Activated T-cell treated with anti-CD3 and anti-CD28 coated beads, Interleukin-2, amount 50 U/mL, for 24 hours (primary cell): ENCODE results near the gene CCDC149.

Experiments
- DNase-seq: peaks from one replicate; pipeline ENCODE4 v3.0.0-alpha.2; 2020
- H3K27ac Mint-ChIP-seq: 2 replicates; pipeline ENCODE4 v1.8.0; 2020; ENCODE audit warnings: mild to moderate bottlenecking, mixed read lengths
- H3K27me3 Mint-ChIP-seq: 2 replicates; pipeline ENCODE4 v1.8.0; 2020; ENCODE audit warnings: mixed read lengths
- H3K36me3 Mint-ChIP-seq: 2 replicates; pipeline ENCODE4 v1.8.0; 2020; ENCODE audit warnings: low read depth, mixed read lengths
- H3K4me1 Mint-ChIP-seq: 2 replicates; pipeline ENCODE4 v1.8.0; 2020; ENCODE audit warnings: low read depth, mixed read lengths
- H3K4me3 Mint-ChIP-seq: 2 replicates; pipeline ENCODE4 v1.8.0; 2020; ENCODE audit warnings: mild to moderate bottlenecking, moderate library complexity, mixed read lengths
- H3K9me3 Mint-ChIP-seq: 2 replicates; pipeline ENCODE4 v1.8.0; 2020; ENCODE audit warnings: mixed read lengths

CCDC149 gene

DNA sequence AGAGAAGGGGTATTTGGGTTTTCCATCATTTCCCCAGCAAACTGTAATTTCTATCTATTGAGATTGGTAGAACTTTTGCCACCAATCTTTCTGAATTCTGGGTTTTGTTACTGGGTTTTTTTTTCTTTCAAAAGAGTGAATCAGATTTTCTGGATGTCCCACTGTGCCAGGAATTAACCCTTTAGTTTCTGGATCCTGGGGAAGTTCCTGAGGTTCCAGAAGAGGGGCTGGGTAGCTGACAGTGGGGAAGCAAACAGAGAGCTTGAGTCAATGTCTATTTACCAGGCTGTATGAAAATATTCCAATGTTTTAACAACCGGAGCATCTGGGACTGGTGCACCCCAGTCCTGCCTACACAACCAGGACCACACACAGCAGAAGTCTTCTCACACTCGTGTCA is 143.3 kb downstream of the CCDC149 start:
- Mint-ChIP-seq H3K4me1 (peaks cover 7% of the 10 kb centered on the region), H3K4me3 (no peak overlapping the region), H3K27ac (no peak overlapping the region), H3K9me3 (no peaks in the 10 kb centered on the region), H3K27me3 (no peaks in the 10 kb centered on the region), H3K36me3 (no peaks in the 10 kb centered on the region)
- DNase-seq = no peak

DNA sequence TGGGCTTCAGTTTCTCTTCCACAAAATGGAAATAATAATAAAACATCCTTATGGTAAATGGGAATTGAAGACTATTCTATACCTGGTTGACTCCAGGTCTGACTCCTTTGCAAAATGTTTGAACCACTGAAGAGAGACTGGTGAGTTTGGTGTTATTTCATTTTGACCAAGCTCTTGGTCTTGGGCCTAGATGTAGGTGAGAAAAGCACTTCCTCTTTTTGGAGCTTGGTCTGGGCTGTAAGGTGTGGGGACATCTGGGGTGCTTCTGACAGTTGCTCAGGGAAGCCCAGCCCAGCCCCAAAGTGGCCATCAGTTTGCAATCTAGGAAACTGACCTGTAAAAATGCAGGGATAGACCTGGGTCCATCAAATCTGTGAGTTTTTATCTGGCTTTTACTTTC is 144.2 kb downstream of the CCDC149 start:
- H3K27ac Mint-ChIP-seq = no peak overlapping the region
- H3K4me1 Mint-ChIP-seq = peaks cover 7% of the 10 kb centered on the region
- no peaks in the 10 kb centered on the region for H3K9me3 Mint-ChIP-seq
- H3K36me3 Mint-ChIP-seq = no peaks in the 10 kb centered on the region
- H3K4me3 Mint-ChIP-seq = no peak overlapping the region
- no peaks in the 10 kb centered on the region for H3K27me3 Mint-ChIP-seq
- no peak for DNase-seq

DNA sequence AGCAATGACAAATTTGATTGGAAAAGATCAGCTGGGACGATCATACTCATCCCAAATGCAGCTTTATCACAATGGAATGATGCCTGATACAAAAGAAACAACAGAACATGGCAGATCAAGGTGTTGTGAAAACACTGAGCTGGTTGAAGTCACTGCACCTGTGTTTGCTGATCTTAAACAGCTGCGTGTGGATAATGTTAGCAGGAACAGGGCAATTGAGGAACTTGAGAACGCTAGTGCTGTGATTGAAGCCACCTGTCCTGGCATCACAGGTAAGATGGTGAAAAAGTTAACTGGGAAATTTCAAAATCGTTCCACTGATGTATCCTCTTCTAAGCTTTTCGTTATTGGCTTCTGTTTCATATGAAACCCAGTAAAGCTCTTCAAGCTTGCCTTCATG is 144.8 kb downstream of the CCDC149 start:
- Mint-ChIP-seq H3K27ac (no peak overlapping the region), H3K4me3 (no peak overlapping the region), H3K9me3 (no peaks in the 10 kb centered on the region), H3K27me3 (no peaks in the 10 kb centered on the region), H3K36me3 (no peaks in the 10 kb centered on the region), H3K4me1 (peaks cover 7% of the 10 kb centered on the region)
- DNase-seq = no peak

DNA sequence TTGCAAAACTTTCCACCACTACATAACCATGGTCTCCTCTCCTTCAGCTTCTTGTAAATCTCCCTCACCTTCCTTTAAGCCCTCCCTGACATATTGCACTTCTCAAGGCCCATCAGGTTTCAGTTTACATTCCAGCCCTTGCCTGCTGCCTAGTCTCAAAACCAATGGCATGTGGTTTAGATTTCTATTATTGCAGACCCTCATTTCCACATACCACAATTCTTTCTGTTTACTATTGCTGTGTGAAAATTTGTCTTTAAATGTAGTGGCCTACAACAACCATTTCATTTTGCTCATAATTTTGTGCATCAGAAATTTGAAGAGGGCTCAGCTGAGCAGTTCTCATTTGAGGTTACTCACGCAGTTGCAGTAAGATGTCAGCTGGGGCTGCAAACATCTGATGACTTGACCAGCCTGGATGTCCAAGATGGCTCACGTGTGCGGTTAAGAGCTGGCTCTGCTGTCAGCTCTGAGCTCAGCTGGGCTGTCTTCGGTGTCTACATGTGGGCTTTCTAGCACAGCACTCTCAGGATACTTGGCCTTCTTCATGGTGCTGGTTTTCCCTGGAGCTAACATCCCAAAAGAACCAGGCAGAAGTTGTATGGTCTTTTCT is 147.4 kb downstream of the CCDC149 start:
- Mint-ChIP-seq H3K27me3 (no peaks in the 10 kb centered on the region), H3K36me3 (no peaks in the 10 kb centered on the region), H3K9me3 (no peaks in the 10 kb centered on the region), H3K27ac (no peak overlapping the region), H3K4me1 (peaks cover 7% of the 10 kb centered on the region), H3K4me3 (no peak overlapping the region)
- DNase-seq = no peak

DNA sequence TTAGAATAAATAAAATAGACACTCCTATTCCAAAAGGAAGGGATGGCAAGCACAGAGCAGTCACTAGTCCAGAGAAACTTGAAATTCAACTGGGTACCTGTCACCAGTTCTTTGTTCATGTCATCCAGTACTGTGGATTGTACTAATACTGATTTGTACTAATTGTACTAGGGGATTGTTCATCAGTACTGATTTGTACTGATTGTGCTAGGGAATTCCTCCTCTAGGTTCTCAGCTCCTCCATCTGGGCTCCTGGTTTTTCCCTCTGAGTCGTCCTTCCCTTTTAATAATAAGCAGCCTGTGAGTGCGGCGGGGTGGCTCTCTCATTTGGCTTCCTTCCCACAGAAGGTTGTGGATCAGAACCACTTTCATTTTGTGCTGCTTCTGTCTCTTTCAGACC is 148.5 kb downstream of the CCDC149 start:
- no peak for DNase-seq
- Mint-ChIP-seq H3K4me1 (no peaks in the 10 kb centered on the region), H3K36me3 (no peaks in the 10 kb centered on the region), H3K27me3 (no peaks in the 10 kb centered on the region), H3K9me3 (peaks cover 2% of the 10 kb centered on the region), H3K4me3 (no peak overlapping the region), H3K27ac (no peak overlapping the region)

DNA sequence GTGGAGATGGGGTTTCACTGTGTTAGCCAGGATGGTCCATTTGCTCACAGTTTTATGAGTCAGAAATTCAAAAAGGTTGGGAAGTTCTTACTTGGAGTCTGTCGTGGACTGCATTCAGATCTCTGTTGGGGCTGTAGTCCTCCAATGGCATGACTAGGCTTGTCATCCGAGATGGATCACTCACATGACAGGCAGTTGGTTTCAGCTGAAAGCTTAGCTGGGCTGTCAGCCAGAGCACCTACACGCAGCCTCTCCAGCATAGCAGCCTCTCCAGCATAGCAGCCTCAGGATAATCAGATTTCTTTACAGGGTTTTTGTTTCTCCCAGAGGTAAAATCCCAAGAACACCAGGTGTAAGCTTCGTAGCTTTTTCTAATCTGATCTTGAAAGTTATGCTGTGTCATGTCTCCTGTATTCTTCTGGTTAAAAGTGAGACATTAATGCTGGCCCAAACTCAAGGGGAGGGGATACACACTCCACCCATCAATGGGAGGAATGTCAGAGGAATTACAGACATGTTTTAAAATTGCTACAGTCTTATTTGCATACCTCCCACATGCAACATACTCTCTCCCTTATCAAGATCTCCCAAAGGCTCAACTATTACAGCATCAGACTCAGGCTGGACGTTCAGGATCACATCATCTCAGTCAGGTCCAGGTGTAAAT is 149.1 kb downstream of the CCDC149 start:
- no peaks in the 10 kb centered on the region for H3K27me3 Mint-ChIP-seq
- H3K4me1 Mint-ChIP-seq = no peaks in the 10 kb centered on the region
- no peak for DNase-seq
- no peak overlapping the region for H3K27ac Mint-ChIP-seq
- H3K36me3 Mint-ChIP-seq = no peaks in the 10 kb centered on the region
- H3K4me3 Mint-ChIP-seq = no peak overlapping the region
- H3K9me3 Mint-ChIP-seq = peaks cover 6% of the 10 kb centered on the region
